Immature natural killer cell (primary cell): ENCODE data around the gene SGCD. TPM values are rescaled to one million over a fixed set of nuclear protein-coding genes. Genes with fewer than 3 reads are reported as not detected.

Source experiments
- DNase-seq, 3 donors: peaks; one replicate each; pipeline ENCODE4 v3.0.0; 2022; ENCODE audit warnings: mixed read lengths in 1 of 3
- H3K27ac Mint-ChIP-seq, 6 donors: one replicate each; pipeline ENCODE4 v1.8.0; 2020; ENCODE audit warnings: mixed read lengths in 6 of 6, mild to moderate bottlenecking in 5 of 6, inconsistent platforms in 4 of 6, moderate library complexity in 3 of 6
- H3K27me3 Mint-ChIP-seq, 3 donors: one replicate each; pipeline ENCODE4 v1.8.0; 2020 to 2021; ENCODE audit warnings: low read depth in 3 of 3, mild to moderate bottlenecking in 3 of 3, mixed read lengths in 3 of 3, moderate library complexity in 3 of 3, inconsistent platforms in 1 of 3
- H3K36me3 Mint-ChIP-seq, 3 donors: one replicate each; pipeline ENCODE4 v1.8.0; 2020; ENCODE audit warnings: mixed read lengths in 3 of 3, inconsistent platforms in 2 of 3, mild to moderate bottlenecking in 2 of 3
- H3K4me1 Mint-ChIP-seq, 2 donors: one replicate each; pipeline ENCODE4 v1.8.0; 2020; ENCODE audit warnings: inconsistent platforms in 2 of 2, mild to moderate bottlenecking in 2 of 2, mixed read lengths in 2 of 2, moderate library complexity in 1 of 2
- H3K4me3 Mint-ChIP-seq, 5 donors: one replicate each; pipeline ENCODE4 v1.8.0; 2020; ENCODE audit warnings: mild to moderate bottlenecking in 5 of 5, mixed read lengths in 5 of 5, inconsistent platforms in 3 of 5, moderate library complexity in 3 of 5
- H3K9me3 Mint-ChIP-seq, 6 donors: one replicate each; pipeline ENCODE4 v1.8.0; 2020; ENCODE audit warnings: mild to moderate bottlenecking in 6 of 6, mixed read lengths in 6 of 6, inconsistent platforms in 4 of 6, moderate library complexity in 3 of 6
- polyA plus RNA-seq, 3 donors: library from polyadenylated mRNA; unstranded; fragments of 300-500 nt; fragmentation: Illumina TruSeq; gene quantifications; one replicate each; pipeline ENCODE4 v1.2.3, GENCODE V29; 2021

Gene SGCD
- polyA plus RNA-seq, 3 donors from 2014 or later = 0.09 to 0.34 TPM; not detected in 1

DNA sequence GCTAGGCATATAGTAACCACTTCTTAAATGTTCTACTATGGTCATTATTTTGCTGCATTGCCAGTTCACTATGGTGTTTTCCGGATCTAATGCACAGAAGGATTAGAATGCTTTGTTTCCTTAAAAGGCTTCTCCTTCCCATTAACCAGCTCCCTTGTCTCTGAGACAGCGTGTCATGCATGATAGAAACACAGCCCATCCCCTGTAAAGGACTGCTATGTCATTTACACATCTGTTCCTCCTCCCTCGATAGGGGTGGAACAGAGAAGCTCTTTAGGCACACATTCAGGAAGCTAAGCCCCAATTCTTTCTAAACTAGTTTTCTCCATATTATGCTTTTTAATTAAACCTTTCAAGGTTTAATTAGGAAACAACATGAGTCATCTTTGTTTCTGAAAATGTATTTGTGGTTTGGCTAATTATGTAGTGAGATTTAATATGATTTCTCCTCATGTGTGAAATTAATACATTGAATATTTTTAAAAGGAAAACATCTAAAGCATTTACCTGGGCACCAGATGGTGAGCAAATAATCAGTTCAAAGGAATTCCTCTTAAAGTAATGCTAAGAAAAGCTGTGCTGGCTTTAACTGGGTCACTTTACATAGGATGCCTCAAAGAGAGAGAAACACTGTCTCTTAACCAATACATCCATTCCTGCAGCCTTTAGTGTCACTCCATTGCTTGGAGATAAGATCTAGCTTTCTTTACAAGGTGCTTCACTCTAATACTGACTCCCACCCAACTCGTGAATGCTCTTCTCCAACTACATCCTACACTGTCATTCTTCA lies 389.8 kb downstream of the SGCD start:
- H3K4me1 Mint-ChIP-seq = no peaks in the 10 kb centered on the region
- no peak overlapping the region for H3K4me3 Mint-ChIP-seq
- DNase-seq = no peak
- peaks cover 0 to 2% (median 0%) of the 10 kb centered on the region in 3 donors for H3K27me3 Mint-ChIP-seq
- H3K9me3 Mint-ChIP-seq = no peaks in the 10 kb centered on the region
- no peak overlapping the region for H3K27ac Mint-ChIP-seq
- no peaks in the 10 kb centered on the region for H3K36me3 Mint-ChIP-seq

DNA sequence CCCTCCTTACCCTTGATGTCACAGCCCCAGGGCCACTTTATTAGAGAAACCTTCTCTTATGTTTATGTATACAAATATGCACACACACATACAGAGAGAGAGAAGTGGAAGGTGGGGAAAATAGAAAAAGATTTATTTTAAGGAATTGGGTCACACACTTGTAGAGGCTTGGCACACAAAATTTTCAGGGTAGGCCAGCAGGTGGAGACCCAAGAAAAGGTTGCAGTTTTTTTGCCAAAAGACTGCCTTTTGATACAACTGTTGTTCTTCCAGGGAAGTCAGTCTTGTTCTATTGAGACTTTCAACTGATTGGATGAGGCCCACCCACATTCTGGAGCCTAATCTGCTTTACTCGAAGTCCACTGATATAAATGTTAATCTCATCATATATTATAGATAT lies 392.0 kb downstream of the SGCD start:
- no peak for DNase-seq
- Mint-ChIP-seq H3K27ac (no peak overlapping the region), H3K36me3 (no peaks in the 10 kb centered on the region), H3K9me3 (no peaks in the 10 kb centered on the region), H3K4me1 (no peaks in the 10 kb centered on the region), H3K4me3 (no peak overlapping the region), H3K27me3 (peaks cover 0 to 4% (median 2%) of the 10 kb centered on the region in 3 donors)

DNA sequence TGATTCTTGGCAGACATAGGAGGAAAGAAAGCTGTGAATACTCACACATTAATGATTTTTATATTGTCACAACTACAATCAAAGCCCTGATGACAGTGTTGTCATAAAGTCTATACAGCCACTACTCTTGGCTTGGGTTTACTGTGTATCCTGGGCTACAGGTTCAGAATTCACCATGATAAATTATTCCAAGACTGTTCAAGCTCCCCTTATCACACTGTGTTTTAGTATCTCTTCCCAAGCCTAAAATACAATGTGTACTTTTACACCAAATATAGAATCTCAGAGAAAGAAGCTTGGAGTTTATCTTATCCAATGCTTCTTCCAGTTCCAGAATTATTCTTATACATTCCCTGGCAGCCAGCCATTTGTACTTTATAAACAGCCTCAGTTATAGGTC lies 395.4 kb downstream of the SGCD start:
- Mint-ChIP-seq H3K27ac (no peak overlapping the region), H3K9me3 (no peaks in the 10 kb centered on the region), H3K27me3 (peaks cover 0 to 5% (median 4%) of the 10 kb centered on the region in 3 donors), H3K4me3 (no peak overlapping the region), H3K36me3 (peaks cover 0 to 3% (median 0%) of the 10 kb centered on the region in 3 donors), H3K4me1 (no peaks in the 10 kb centered on the region)
- no peak for DNase-seq

DNA sequence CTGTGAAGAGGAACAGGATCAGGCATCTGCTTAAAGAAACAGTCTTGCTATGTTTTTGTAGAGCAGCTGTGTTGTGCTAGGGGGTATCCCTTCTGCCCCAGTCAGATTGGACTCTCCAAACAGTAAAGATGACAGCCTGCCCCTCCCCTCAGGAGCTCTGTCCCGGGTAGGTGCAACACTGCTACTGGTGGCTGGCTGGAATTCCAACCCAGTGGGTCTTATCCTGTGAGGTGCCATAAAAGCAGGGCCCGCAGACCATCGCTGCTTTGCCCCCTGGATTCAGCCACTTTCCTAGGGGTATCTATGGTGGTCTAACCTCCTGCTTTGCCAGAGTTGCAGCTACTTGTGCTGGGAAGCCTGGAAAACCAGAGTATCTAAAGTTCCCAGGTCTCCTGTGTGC lies 408.5 kb downstream of the SGCD start:
- Mint-ChIP-seq H3K9me3 (peaks cover 0 to 2% (median 0%) of the 10 kb centered on the region in 6 donors), H3K4me1 (no peaks in the 10 kb centered on the region), H3K36me3 (no peaks in the 10 kb centered on the region), H3K27me3 (peaks cover 2 to 8% (median 3%) of the 10 kb centered on the region in 3 donors), H3K27ac (no peak overlapping the region), H3K4me3 (no peak overlapping the region)
- no peak for DNase-seq

DNA sequence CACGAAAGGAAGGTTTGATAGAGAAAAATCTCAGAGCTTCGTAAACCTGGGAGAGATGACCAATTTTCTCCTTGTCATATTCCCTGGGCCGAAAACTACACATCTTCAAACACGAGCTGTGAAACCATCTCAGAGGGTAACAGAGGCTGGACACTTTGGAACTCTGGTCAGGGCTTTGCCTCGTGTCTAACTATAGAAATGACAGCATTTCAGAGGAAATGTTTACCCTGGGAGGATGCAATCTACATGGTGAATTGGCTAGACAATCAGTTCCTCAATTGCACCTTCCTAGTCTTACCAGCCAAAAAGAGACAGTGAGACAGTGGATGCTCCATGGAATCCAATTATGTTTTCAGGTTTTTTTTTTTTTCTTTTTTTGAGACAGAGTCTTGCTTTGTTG lies 414.6 kb downstream of the SGCD start:
- DNase-seq = no peak
- H3K9me3 Mint-ChIP-seq = no peaks in the 10 kb centered on the region
- H3K4me3 Mint-ChIP-seq = no peak overlapping the region
- peaks cover 2 to 8% (median 8%) of the 10 kb centered on the region in 3 donors for H3K27me3 Mint-ChIP-seq
- peaks cover 5 to 9% (median 6%) of the 10 kb centered on the region in 3 donors for H3K36me3 Mint-ChIP-seq
- no peak overlapping the region for H3K27ac Mint-ChIP-seq
- H3K4me1 Mint-ChIP-seq = no peaks in the 10 kb centered on the region

DNA sequence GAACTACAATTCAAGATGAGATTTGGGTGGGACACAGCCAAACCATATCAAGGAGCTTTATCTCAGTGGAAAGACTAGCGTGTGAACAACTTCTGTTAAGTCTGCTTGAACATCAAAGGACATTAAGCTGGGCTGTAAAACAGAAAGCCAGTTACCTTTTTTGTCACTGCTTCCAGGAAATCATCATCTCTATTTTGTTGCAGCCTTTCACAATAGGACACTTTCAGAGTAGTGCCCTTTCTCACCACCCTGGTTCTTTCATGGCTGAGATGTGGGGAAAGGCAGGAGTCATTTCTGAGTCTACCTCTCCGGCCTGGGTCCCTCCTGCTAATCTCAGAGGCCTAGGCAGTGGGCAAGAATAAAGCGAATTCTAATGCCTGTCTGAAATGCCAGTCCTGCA lies 426.9 kb downstream of the SGCD start:
- H3K27me3 Mint-ChIP-seq = peaks cover 2 to 5% (median 4%) of the 10 kb centered on the region in 3 donors
- H3K4me3 Mint-ChIP-seq = no peak overlapping the region
- H3K36me3 Mint-ChIP-seq = peaks cover 0 to 3% (median 3%) of the 10 kb centered on the region in 3 donors
- H3K4me1 Mint-ChIP-seq = no peaks in the 10 kb centered on the region
- no peak overlapping the region for H3K27ac Mint-ChIP-seq
- no peak for DNase-seq
- no peaks in the 10 kb centered on the region for H3K9me3 Mint-ChIP-seq

DNA sequence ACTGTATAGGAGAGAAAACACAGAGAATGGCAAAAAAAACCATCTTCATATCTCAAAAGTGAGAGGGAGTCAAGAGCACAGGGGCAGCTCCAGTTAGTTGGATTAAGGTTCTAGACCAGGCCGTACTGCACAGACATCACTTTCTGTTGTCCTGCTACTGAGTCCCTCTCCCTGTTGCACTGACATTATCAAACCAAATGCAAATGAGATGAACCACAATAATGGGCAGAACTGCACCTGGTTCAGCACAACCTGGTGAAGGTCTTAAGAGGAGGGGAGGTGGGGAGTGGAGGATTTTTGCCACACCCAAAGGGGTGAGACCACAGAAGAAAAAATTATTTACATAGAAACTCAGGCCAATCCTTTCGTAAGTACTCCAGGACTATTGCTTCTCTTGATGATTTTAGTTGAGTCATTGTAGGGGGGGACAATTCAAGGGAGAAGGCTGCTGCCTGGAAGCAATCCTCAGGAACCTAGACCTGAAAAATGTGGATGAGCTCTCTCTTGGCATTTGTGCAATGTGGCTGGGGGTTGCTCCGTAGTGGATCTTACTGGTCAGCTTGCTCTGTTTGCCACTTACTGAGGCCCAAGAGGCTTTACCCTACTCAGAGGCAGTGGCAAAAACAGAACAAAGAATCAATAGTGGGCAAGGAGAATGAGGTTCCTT lies 428.6 kb downstream of the SGCD start:
- H3K27ac Mint-ChIP-seq = no peak overlapping the region
- DNase-seq = no peak
- H3K27me3 Mint-ChIP-seq = peaks cover 1 to 3% (median 2%) of the 10 kb centered on the region in 3 donors
- H3K4me1 Mint-ChIP-seq = no peaks in the 10 kb centered on the region
- no peak overlapping the region for H3K4me3 Mint-ChIP-seq
- peaks cover 0 to 3% (median 3%) of the 10 kb centered on the region in 3 donors for H3K36me3 Mint-ChIP-seq
- no peaks in the 10 kb centered on the region for H3K9me3 Mint-ChIP-seq

DNA sequence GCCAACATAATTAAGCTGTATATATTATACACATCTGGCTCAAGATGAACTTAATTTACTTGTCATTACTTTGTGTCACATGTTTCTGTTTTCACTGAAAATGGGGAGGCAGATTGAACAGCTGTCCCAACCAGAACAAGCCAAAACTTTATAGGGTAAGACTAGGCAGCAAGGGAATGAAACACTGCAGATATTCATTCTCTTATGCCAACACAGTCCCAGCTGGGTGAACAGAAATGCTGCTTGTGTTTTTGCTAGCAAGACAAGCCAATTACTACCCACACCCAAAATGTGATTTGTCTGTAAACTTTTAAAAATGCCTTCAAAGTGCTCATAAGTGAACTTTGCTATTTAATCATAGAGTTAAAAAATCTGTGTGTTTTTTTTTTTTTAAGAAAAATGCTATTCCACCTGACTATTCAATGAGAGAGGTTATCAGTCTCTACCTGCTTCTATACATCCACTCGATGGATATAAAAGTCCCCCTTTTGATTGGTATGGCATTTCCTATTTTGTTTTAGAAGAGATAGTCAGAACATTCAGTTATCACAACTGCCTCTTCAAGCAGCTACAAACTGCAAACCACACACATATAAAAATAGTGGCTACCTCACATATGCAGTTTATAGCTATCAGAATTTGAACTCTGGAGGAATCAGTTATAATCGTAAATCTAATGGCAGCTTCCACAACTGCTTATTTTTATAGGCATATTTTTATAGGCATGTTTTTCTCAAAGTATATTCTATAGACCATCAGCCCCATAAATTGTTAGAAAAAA lies 431.2 kb downstream of the SGCD start:
- DNase-seq = no peak
- peaks cover 0 to 3% (median 0%) of the 10 kb centered on the region in 3 donors for H3K36me3 Mint-ChIP-seq
- no peak overlapping the region for H3K4me3 Mint-ChIP-seq
- peaks cover 0 to 3% (median 1%) of the 10 kb centered on the region in 3 donors for H3K27me3 Mint-ChIP-seq
- H3K9me3 Mint-ChIP-seq = no peaks in the 10 kb centered on the region
- no peaks in the 10 kb centered on the region for H3K4me1 Mint-ChIP-seq
- H3K27ac Mint-ChIP-seq = no peak overlapping the region

DNA sequence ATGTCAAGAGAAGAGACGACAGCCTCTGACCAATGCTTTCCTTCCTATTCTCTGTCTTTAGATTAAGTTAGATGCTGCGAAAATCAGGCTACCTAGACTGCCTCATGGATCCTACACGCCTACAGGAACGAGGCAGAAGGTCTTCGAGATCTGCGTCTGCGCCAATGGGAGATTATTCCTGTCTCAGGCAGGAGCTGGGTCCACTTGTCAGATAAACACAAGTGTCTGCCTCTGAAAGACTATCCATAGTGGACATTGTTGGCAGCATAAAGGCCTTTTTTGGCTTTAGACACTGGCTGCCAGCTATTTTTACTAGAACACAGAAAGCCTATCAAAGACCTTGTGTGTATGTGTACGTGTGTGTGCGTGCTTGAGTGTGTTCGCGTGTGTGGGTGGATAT lies 432.2 kb downstream of the SGCD start:
- no peak overlapping the region for H3K27ac Mint-ChIP-seq
- DNase-seq = no peak
- H3K27me3 Mint-ChIP-seq = peaks cover 0 to 3% (median 1%) of the 10 kb centered on the region in 3 donors
- H3K9me3 Mint-ChIP-seq = no peaks in the 10 kb centered on the region
- no peak overlapping the region for H3K4me3 Mint-ChIP-seq
- peaks cover 0 to 3% (median 0%) of the 10 kb centered on the region in 3 donors for H3K36me3 Mint-ChIP-seq
- no peaks in the 10 kb centered on the region for H3K4me1 Mint-ChIP-seq

DNA sequence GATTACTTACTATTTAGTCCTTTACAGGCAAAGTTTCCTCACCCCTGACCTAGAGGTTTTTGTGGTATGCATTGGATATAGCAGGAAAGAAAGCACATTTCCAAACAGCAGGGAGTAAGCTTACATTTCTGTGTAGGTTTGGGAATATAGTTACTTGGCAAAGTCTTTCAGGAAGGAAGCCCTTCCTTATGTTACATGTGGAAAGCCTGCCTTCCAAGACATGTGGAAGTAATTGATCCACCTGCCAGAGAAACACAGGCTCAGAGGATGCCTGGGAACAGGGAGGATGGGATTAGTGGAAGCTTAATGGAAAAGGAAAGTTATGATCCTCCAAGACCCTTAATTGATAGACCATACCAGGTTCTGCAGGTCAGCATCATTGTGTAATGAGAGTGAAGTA lies 435.8 kb downstream of the SGCD start:
- no peak overlapping the region for H3K27ac Mint-ChIP-seq
- no peaks in the 10 kb centered on the region for H3K36me3 Mint-ChIP-seq
- H3K4me3 Mint-ChIP-seq = no peak overlapping the region

DNA sequence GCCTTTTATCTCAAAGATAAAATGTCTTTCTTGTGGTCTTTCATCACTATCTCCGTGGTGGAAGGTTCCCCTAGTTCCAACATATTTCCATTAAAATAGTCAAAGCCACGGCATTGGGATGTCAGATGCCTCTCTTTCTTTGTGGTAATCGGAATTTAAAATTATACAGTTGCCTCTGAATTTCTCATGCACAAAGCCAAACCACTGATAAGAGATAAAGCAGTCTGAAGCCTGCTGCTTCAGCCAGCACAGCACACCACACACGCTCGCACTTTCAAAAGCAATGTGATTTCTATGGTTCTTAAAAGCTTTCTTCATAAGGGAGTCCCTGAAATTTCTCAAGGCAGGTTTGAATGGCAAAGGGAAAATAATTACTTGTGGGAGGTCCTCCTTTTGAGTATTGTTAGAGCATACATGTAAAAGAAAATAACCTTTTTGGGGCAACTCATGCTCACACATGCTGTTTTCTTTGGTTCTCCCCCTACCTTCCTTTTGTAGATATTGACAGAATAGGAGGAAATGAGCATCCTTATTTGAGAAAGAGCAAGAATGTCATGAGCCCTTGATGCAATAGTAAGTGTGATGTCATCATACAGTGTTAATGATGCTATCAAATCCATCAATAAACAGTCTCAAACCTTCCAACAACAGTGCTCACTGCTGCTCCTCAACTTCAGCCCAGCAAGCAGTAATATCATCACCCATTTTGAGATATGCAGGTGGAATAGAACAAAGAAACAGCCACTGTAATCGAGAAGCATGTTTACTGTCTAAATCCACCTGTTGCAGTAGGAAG lies 437.4 kb downstream of the SGCD start:
- peaks cover 1 to 2% (median 1%) of the 10 kb centered on the region in 3 donors for H3K27me3 Mint-ChIP-seq
- H3K9me3 Mint-ChIP-seq = no peaks in the 10 kb centered on the region
- H3K36me3 Mint-ChIP-seq = peaks cover 0 to 4% (median 0%) of the 10 kb centered on the region in 3 donors
- H3K4me3 Mint-ChIP-seq = no peak overlapping the region
- H3K4me1 Mint-ChIP-seq = no peaks in the 10 kb centered on the region
- H3K27ac Mint-ChIP-seq = no peak overlapping the region
- no peak for DNase-seq

More for the DNA sequence above, 435.8 kb downstream of the SGCD start:
- Mint-ChIP-seq H3K9me3 (no peaks in the 10 kb centered on the region), H3K27me3 (peaks cover 1 to 2% (median 1%) of the 10 kb centered on the region in 3 donors), H3K4me1 (no peaks in the 10 kb centered on the region)
- no peak for DNase-seq

DNA sequence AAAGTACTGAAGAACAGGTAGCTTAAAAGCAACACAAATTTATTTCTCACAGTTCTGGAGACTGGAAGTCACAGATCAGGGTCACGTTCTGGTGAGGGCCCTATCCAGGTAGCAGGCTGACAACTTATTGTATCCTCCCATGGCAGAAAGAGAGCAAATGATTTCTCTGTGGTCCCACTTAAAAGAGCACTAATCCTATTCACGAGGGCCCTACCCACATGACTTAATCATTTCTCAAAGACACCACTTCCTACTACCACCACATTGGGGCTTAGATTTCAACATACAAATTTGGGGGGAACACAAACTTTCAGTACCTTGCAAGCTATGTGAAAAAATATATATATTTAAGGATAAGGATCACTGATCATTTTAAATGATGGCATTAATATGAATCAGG lies 447.3 kb downstream of the SGCD start:
- Mint-ChIP-seq H3K27ac (no peak overlapping the region), H3K9me3 (peaks cover 0 to 3% (median 0%) of the 10 kb centered on the region in 6 donors), H3K4me3 (no peak overlapping the region), H3K27me3 (peaks cover 5 to 8% (median 7%) of the 10 kb centered on the region in 3 donors), H3K36me3 (no peaks in the 10 kb centered on the region), H3K4me1 (no peaks in the 10 kb centered on the region)
- DNase-seq = no peak

DNA sequence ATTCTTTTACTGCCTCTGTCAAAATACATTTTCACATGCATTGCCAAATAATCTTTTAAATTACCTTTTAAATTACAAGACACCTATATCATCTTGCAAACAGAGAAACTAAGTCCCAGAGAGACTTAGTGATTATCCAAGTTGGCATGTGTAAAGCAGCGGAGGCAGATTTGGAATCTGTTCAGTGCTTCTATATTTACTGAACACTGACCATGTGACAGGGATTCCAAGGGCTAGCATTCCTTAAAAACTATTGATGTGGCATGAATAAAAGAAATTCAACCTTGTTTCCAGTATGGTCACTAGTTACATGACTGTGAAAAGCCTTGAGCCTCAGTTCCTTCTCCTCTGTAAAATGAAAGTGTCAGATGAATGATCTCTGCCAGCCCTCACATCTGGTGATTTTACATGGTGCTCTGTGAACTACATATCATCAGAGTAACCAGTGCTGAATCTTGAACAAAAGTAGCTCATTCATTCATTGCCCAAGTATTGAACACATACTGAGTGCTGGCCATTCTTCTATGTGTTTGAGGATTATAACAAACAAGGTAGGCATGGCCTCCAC lies 451.3 kb downstream of the SGCD start:
- Mint-ChIP-seq H3K36me3 (no peaks in the 10 kb centered on the region), H3K27ac (no peak overlapping the region), H3K4me1 (no peaks in the 10 kb centered on the region), H3K27me3 (peaks cover 3 to 8% (median 4%) of the 10 kb centered on the region in 3 donors), H3K9me3 (peaks cover 0 to 3% (median 0%) of the 10 kb centered on the region in 6 donors), H3K4me3 (no peak overlapping the region)
- no peak for DNase-seq
